Natural killer cell (primary cell): ENCODE data around the gene TMED4. TPM values are rescaled to one million over a fixed set of nuclear protein-coding genes. Genes with fewer than 3 reads are reported as not detected.

Experiments
- ATAC-seq, 3 donors: fragments of 150-1000 bp in 2 of 3; fragments of 200-7000 bp in 1 of 3; cut with Tn5 transposase; 1 replicate in 1 of 3; 2 replicates in 2 of 3; pipeline ENCODE4 v1.10.0; 2021; ENCODE audit warnings: mild to moderate bottlenecking in 2 of 3, moderate library complexity in 2 of 3
- DNase-seq, 2 donors: peaks; one replicate each; pipeline versions ENCODE4 v3.0.0 to v3.0.0-alpha.2; 2013 to 2021; ENCODE audit warnings: mixed read lengths in 1 of 2
- H3K27ac ChIP-seq: one replicate; pipeline ENCODE4 v1.5.1; 2013; ENCODE audit warnings: mild to moderate bottlenecking, low read length
- H3K27me3 ChIP-seq: one replicate; pipeline ENCODE4 v1.6.1; 2013; ENCODE audit warnings: low read length; ENCODE audit not compliant: control insufficient read depth, insufficient read depth
- H3K36me3 ChIP-seq: one replicate; pipeline ENCODE4 v1.6.1; 2013; ENCODE audit warnings: low read length; ENCODE audit not compliant: control insufficient read depth, insufficient read depth
- H3K4me1 ChIP-seq: one replicate; pipeline ENCODE4 v1.6.1; 2013; ENCODE audit warnings: low read length; ENCODE audit not compliant: control insufficient read depth, insufficient read depth
- H3K4me3 ChIP-seq: one replicate; pipeline ENCODE4 v1.5.1; 2013; ENCODE audit warnings: low read length
- H3K9me3 ChIP-seq: one replicate; pipeline ENCODE4 v1.6.1; 2013; ENCODE audit warnings: low read length; ENCODE audit not compliant: control insufficient read depth, insufficient read depth
- H3K27ac Mint-ChIP-seq, 2 donors: one replicate each; pipeline ENCODE4 v1.8.0; 2022; ENCODE audit warnings: mild to moderate bottlenecking in 2 of 2, mixed read lengths in 2 of 2, moderate library complexity in 1 of 2
- H3K27me3 Mint-ChIP-seq, 2 donors: one replicate each; pipeline ENCODE4 v1.8.0; 2022; ENCODE audit warnings: low read depth in 2 of 2, mixed read lengths in 2 of 2
- H3K36me3 Mint-ChIP-seq: one replicate; pipeline ENCODE4 v1.8.0; 2022; ENCODE audit warnings: mixed read lengths
- H3K4me1 Mint-ChIP-seq, 2 donors: one replicate each; pipeline ENCODE4 v1.8.0; 2022; ENCODE audit warnings: mixed read lengths in 2 of 2
- H3K4me3 Mint-ChIP-seq: one replicate; pipeline ENCODE4 v1.8.0; 2022; ENCODE audit warnings: mild to moderate bottlenecking, moderate library complexity, mixed read lengths
- H3K9me3 Mint-ChIP-seq, 2 donors: one replicate each; pipeline ENCODE4 v1.8.0; 2022; ENCODE audit warnings: mixed read lengths in 2 of 2
- CTCF ChIP-seq: fragments of 200-600 bp; IDR thresholded peaks from one replicate; pipeline ENCODE4 v1.8.0; 2022; ENCODE audit warnings: antibody characterized with exemption
- WGBS: methylation state at CpG from one replicate; pipeline ENCODE4 v1.1.7; 2013; ENCODE audit warnings: missing lambda C conversion rate; ENCODE audit not compliant: insufficient coverage; 5-methylcytosine and 5-hydroxymethylcytosine counted together
- intact Hi-C: fragments of 100-400 bp; cut with micrococcal nuclease; formaldehyde crosslinking; loops from one replicate; pipeline ENCODE4 v1.14.2; 2022
- total RNA-seq, 4 donors: library from RNA; stranded (reverse); fragments of 120-200 nt in 1 of 4; gene quantifications; one replicate each; pipeline versions ENCODE4 v1.2.3 to v1.2.4, GENCODE V29; 2013 to 2022

Gene TMED4
- total RNA-seq, 3 donors from 2014 or later (not counting 1 experiment from before 2014, with no cell fraction given): 93.1 to 101 (median 94.1) TPM

DNA sequence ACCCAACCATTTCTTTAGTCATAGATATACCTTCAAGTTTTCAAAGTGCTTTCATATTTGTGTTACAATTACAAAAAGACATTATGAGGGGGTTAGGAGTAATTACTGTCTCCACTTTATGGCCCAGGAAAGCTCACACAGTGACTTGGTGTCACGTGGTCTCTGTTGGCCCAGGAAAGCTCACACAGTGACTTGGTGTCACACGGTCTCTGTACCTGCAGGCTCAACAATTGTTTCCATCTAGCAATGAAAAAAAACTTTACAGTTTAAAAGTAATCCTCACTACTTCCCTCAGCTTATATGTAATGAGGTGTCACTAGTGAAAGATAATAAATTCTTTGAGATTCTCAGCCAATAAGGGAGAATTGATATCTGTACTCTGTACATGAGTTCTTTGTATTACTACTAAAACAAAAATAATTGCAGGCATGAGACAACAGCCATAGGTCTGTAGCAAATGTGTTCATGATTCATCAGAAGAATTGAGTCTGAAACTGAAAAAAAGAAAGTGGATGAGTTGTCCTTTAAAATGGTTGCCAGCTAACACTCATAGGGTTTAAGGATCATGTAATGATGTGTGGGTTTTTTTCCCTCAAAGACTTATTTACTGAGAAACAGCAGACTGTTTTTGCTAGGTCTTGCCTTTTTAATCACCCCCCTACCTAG lies 35.3 kb upstream of the TMED4 start:
- H3K27ac Mint-ChIP-seq: peak overlapping the region in 1 of 2 donors; percentile 59
- no peaks in the 10 kb centered on the region for H3K9me3 Mint-ChIP-seq
- no peaks in the 10 kb centered on the region for H3K9me3 ChIP-seq
- peaks cover 26% of the 10 kb centered on the region for H3K4me1 ChIP-seq
- H3K27me3 Mint-ChIP-seq: no peaks in the 10 kb centered on the region
- no peaks in the 10 kb centered on the region for H3K36me3 Mint-ChIP-seq
- no peaks in the 10 kb centered on the region for H3K27me3 ChIP-seq
- no peak for TF ChIP-seq CTCF
- intact Hi-C loops: no loop called here
- H3K4me1 Mint-ChIP-seq: peaks cover 52 to 53% of the 10 kb centered on the region in 2 donors
- no peaks in the 10 kb centered on the region for H3K36me3 ChIP-seq
- H3K4me3 Mint-ChIP-seq: no peak overlapping the region
- peak in 1 of 2 donors; percentile 36 for DNase-seq
- H3K27ac ChIP-seq: no peak overlapping the region
- no peak overlapping the region for H3K4me3 ChIP-seq
- 51% methylated on average over 2 of the region's 2 CpGs for WGBS
- ATAC-seq: peak in 1 of 3 donors; percentile 31

DNA sequence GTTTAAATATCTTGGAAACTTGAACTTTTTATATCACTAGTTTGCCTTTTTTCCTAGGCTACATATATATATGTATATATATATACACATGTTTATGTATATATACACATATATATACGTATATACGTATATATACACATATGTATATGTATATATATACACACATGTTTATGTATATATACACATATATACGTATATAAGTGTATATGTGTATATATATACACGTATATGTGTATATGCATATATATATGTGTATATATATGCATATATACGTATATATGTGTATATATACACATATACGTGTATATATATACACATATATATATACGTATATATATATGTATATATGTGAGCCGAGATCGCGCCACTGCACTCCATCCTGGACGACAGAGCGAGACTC lies 34.5 kb upstream of the TMED4 start:
- no peaks in the 10 kb centered on the region for H3K36me3 ChIP-seq
- Mint-ChIP-seq H3K9me3 (no peaks in the 10 kb centered on the region), H3K4me1 (peaks cover 46 to 59% of the 10 kb centered on the region in 2 donors), H3K4me3 (no peak overlapping the region), H3K27me3 (no peaks in the 10 kb centered on the region), H3K36me3 (no peaks in the 10 kb centered on the region), H3K27ac (peak overlapping the region in 1 of 2 donors; percentile 53)
- no peaks in the 10 kb centered on the region for H3K9me3 ChIP-seq
- DNase-seq (no peak), ATAC-seq (no peak)
- TF ChIP-seq CTCF: no peak
- WGBS: 100% methylated on average over 5 of the region's 12 CpGs
- H3K4me1 ChIP-seq: peaks cover 26% of the 10 kb centered on the region
- no peak overlapping the region for H3K27ac ChIP-seq
- intact Hi-C loops: no loop called here
- H3K27me3 ChIP-seq: no peaks in the 10 kb centered on the region
- H3K4me3 ChIP-seq: no peak overlapping the region

DNA sequence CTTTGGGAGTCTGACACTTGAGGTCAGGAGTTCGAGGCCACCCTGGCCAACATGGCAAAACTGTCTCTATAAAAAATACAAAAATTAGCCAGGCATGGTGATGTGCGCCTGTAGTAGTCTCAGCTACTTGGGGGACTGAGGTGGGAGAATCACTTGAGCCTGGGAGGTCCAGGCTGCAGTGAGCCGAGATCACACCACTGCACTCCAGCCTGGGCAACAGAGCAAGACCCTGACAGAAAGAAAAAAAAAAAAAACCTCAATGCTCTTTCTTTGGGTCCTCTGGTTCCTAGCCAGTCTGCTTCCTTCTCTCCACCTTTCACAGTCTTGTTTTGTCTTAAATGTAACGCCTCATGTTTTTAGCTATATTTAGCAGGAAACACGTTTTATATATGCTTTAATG lies 33.8 kb upstream of the TMED4 start:
- peak overlapping the region in 1 of 2 donors; percentile 53 for H3K27ac Mint-ChIP-seq
- intact Hi-C loops: no loop called here
- TF ChIP-seq CTCF: no peak

More for the DNA sequence above, 33.8 kb upstream of the TMED4 start:
- DNase-seq (no peak), ATAC-seq (no peak)
- Mint-ChIP-seq H3K27me3 (no peaks in the 10 kb centered on the region), H3K36me3 (no peaks in the 10 kb centered on the region), H3K9me3 (no peaks in the 10 kb centered on the region), H3K4me1 (peaks cover 40 to 52% of the 10 kb centered on the region in 2 donors), H3K4me3 (no peak overlapping the region)
- no peak overlapping the region for H3K4me3 ChIP-seq
- no peaks in the 10 kb centered on the region for H3K27me3 ChIP-seq
- peaks cover 19% of the 10 kb centered on the region for H3K4me1 ChIP-seq
- no peak overlapping the region for H3K27ac ChIP-seq
- 82% methylated on average over 4 of the region's 5 CpGs for WGBS
- no peaks in the 10 kb centered on the region for H3K36me3 ChIP-seq
- no peaks in the 10 kb centered on the region for H3K9me3 ChIP-seq
